Muscle layer of colon (tissue), 2 donors: ENCODE data around the gene FRK.

Source experiments
- H3K27ac ChIP-seq: one replicate; pipeline ENCODE4 v1.7.0; 2013; ENCODE audit warnings: low read depth, mild to moderate bottlenecking, low read length, moderate library complexity
- H3K27me3 ChIP-seq, 2 donors: one replicate each; pipeline ENCODE4 v1.7.0; 2013; ENCODE audit warnings: low read length in 2 of 2, mild to moderate bottlenecking in 2 of 2; ENCODE audit not compliant: insufficient read depth in 2 of 2, control insufficient read depth in 1 of 2
- H3K36me3 ChIP-seq: one replicate; pipeline ENCODE4 v1.7.0; 2013; ENCODE audit warnings: mild to moderate bottlenecking, low read length; ENCODE audit not compliant: insufficient read depth
- H3K4me1 ChIP-seq: one replicate; pipeline ENCODE4 v1.7.0; 2013; ENCODE audit warnings: mild to moderate bottlenecking, low read length; ENCODE audit not compliant: insufficient read depth
- H3K4me3 ChIP-seq, 2 donors: one replicate each; pipeline ENCODE4 v1.7.0; 2013; ENCODE audit warnings: low read length in 2 of 2, low read depth in 1 of 2, mild to moderate bottlenecking in 1 of 2, moderate library complexity in 1 of 2
- H3K9ac ChIP-seq: one replicate; pipeline ENCODE4 v1.7.0; 2013; ENCODE audit warnings: low read length
- H3K9me3 ChIP-seq: one replicate; pipeline ENCODE4 v1.7.0; 2013; ENCODE audit warnings: mild to moderate bottlenecking, low read length
- donor health status: abdominal sarcoma.
- donor health status: Adenocarcinoma of cecum.

FRK gene

GRCh38 chr6:116015561-116015960, 45.1 kb downstream of the FRK start:
- Histone ChIP-seq H3K27me3 (no peaks in the 10 kb centered on the region), H3K9ac (no peak overlapping the region), H3K4me1 (no peaks in the 10 kb centered on the region), H3K36me3 (no peaks in the 10 kb centered on the region), H3K9me3 (no peaks in the 10 kb centered on the region), H3K27ac (no peak overlapping the region), H3K4me3 (no peak overlapping the region)

- no peaks in the 10 kb centered on the region for H3K36me3 ChIP-seq
- H3K9ac ChIP-seq: no peak overlapping the region
- no peak overlapping the region for H3K4me3 ChIP-seq
- no peaks in the 10 kb centered on the region for H3K27me3 ChIP-seq
- peaks cover 4% of the 10 kb centered on the region for H3K4me1 ChIP-seq
- H3K9me3 ChIP-seq: no peaks in the 10 kb centered on the region
- no peak overlapping the region for H3K27ac ChIP-seq
These were observed 47.7 kb downstream of the FRK start for GRCh38 chr6:116012951-116013350.

- peaks cover 4% of the 10 kb centered on the region for H3K4me1 ChIP-seq
- no peak overlapping the region for H3K27ac ChIP-seq
- no peak overlapping the region for H3K4me3 ChIP-seq
- no peak overlapping the region for H3K9ac ChIP-seq
- H3K9me3 ChIP-seq: no peaks in the 10 kb centered on the region
- H3K27me3 ChIP-seq: no peaks in the 10 kb centered on the region
- H3K36me3 ChIP-seq: no peaks in the 10 kb centered on the region
These were observed 48.2 kb downstream of the FRK start for GRCh38 chr6:116012471-116012949.

GRCh38 chr6:116011520-116011919, 49.2 kb downstream of the FRK start:
- peaks cover 4% of the 10 kb centered on the region for H3K4me1 ChIP-seq
- H3K27me3 ChIP-seq: no peaks in the 10 kb centered on the region
- no peak overlapping the region for H3K4me3 ChIP-seq
- H3K9me3 ChIP-seq: no peaks in the 10 kb centered on the region
- no peak overlapping the region for H3K9ac ChIP-seq
- no peaks in the 10 kb centered on the region for H3K36me3 ChIP-seq
- no peak overlapping the region for H3K27ac ChIP-seq

- Histone ChIP-seq H3K27me3 (no peaks in the 10 kb centered on the region), H3K4me1 (peaks cover 4% of the 10 kb centered on the region), H3K4me3 (no peak overlapping the region), H3K9ac (no peak overlapping the region), H3K36me3 (no peaks in the 10 kb centered on the region), H3K9me3 (no peaks in the 10 kb centered on the region), H3K27ac (no peak overlapping the region)
These were observed 49.8 kb downstream of the FRK start for GRCh38 chr6:116010790-116011401.

GRCh38 chr6:116010386-116010785, 50.3 kb downstream of the FRK start:
- Histone ChIP-seq H3K9me3 (no peaks in the 10 kb centered on the region), H3K9ac (no peak overlapping the region), H3K36me3 (no peaks in the 10 kb centered on the region), H3K4me3 (no peak overlapping the region), H3K4me1 (peaks cover 4% of the 10 kb centered on the region), H3K27me3 (no peaks in the 10 kb centered on the region), H3K27ac (no peak overlapping the region)

- Histone ChIP-seq H3K36me3 (no peaks in the 10 kb centered on the region), H3K9me3 (no peaks in the 10 kb centered on the region), H3K9ac (no peak overlapping the region), H3K4me3 (no peak overlapping the region), H3K27ac (no peak overlapping the region), H3K4me1 (peaks cover 4% of the 10 kb centered on the region), H3K27me3 (no peaks in the 10 kb centered on the region)
These were observed 52.0 kb downstream of the FRK start for GRCh38 chr6:116008470-116009243.

- H3K9me3 ChIP-seq: no peaks in the 10 kb centered on the region
- H3K27ac ChIP-seq: no peak overlapping the region
- H3K27me3 ChIP-seq: no peaks in the 10 kb centered on the region
- no peak overlapping the region for H3K9ac ChIP-seq
- H3K36me3 ChIP-seq: no peaks in the 10 kb centered on the region
- no peak overlapping the region for H3K4me3 ChIP-seq
- peaks cover 4% of the 10 kb centered on the region for H3K4me1 ChIP-seq
These were observed 55.6 kb downstream of the FRK start for GRCh38 chr6:116004841-116005815.

- Histone ChIP-seq H3K27me3 (no peaks in the 10 kb centered on the region), H3K9me3 (no peaks in the 10 kb centered on the region), H3K27ac (no peak overlapping the region), H3K4me3 (no peak overlapping the region), H3K4me1 (no peaks in the 10 kb centered on the region), H3K9ac (no peak overlapping the region), H3K36me3 (no peaks in the 10 kb centered on the region)
These were observed 57.0 kb downstream of the FRK start for GRCh38 chr6:116003668-116004067.

GRCh38 chr6:116002756-116003155, 57.9 kb downstream of the FRK start:
- H3K4me3 ChIP-seq: no peak overlapping the region
- no peak overlapping the region for H3K9ac ChIP-seq
- H3K9me3 ChIP-seq: no peaks in the 10 kb centered on the region
- no peaks in the 10 kb centered on the region for H3K4me1 ChIP-seq
- H3K27ac ChIP-seq: no peak overlapping the region
- no peaks in the 10 kb centered on the region for H3K36me3 ChIP-seq
- no peaks in the 10 kb centered on the region for H3K27me3 ChIP-seq

- Histone ChIP-seq H3K36me3 (no peaks in the 10 kb centered on the region), H3K27ac (no peak overlapping the region), H3K4me1 (no peaks in the 10 kb centered on the region), H3K27me3 (no peaks in the 10 kb centered on the region), H3K4me3 (no peak overlapping the region), H3K9me3 (no peaks in the 10 kb centered on the region), H3K9ac (no peak overlapping the region)
These were observed 61.5 kb downstream of the FRK start for GRCh38 chr6:115999235-115999634.
